A549 (cell line): ENCODE data around the gene APCDD1L. TPM values are rescaled to one million over a fixed set of nuclear protein-coding genes. Genes with fewer than 3 reads are reported as not detected.

Source experiments
- ATAC-seq, 2 experiments: fragments of 200-7000 bp in 1 of 2; fragments of >200 bp in 1 of 2; cut with Nextera tagmentation in 1 of 2; cut with Tn5 transposase in 1 of 2; 3 replicates each; pipeline versions ENCODE4 v1.8.0 to v1.9.1; 2018 to 2020; ENCODE audit warnings: mild to moderate bottlenecking in 1 of 2, moderate library complexity in 1 of 2
- CTCF ChIA-PET: fragments of 300-600 bp; sonication (Branson Sonifier 250); formaldehyde crosslinking; extraction: SDS; loops from one replicate; lab custom pipeline; 2021; ENCODE audit warnings: antibody characterized with exemption, inconsistent platforms; lab: Yijun Ruan, JAX
- POLR2A ChIA-PET: fragments of 350-600 bp; formaldehyde crosslinking; extraction: SDS; loops from one replicate; lab custom pipeline; 2021; ENCODE audit warnings: antibody characterized with exemption, inconsistent platforms; lab: Yijun Ruan, JAX
- DNase-seq, 2 experiments: peaks; one replicate each; pipeline versions ENCODE4 v3.0.0 to v3.0.0-alpha.2; 2011 to 2016; ENCODE audit warnings: low read depth in 1 of 2, low spot score in 1 of 2
- FAIRE-seq: peaks from 2 replicates; lab custom pipeline; 2011; peaks lifted over from hg19 to GRCh38; lab: Jason Lieb, UNC
- H3K27ac ChIP-seq, 2 experiments: fragments of >200 bp; sonication (Bioruptor Twin); formaldehyde crosslinking; 3 replicates each; pipeline ENCODE4 v1.5.1; 2016 to 2017
- H3K4me1 ChIP-seq: fragments of >200 bp; sonication (Bioruptor Twin); formaldehyde crosslinking; 3 replicates; pipeline ENCODE4 v1.6.1; 2016
- H3K4me2 ChIP-seq: fragments of >200 bp; sonication (Bioruptor Twin); formaldehyde crosslinking; 3 replicates; pipeline ENCODE4 v1.6.1; 2016
- H3K4me3 ChIP-seq: fragments of >200 bp; sonication (Bioruptor Twin); formaldehyde crosslinking; 3 replicates; pipeline ENCODE4 v1.5.1; 2016
- H3K9me3 ChIP-seq: fragments of >200 bp; sonication (Bioruptor Twin); formaldehyde crosslinking; 3 replicates; pipeline ENCODE4 v1.6.1; 2016
- CBX8 ChIP-seq: fragments of 200-600 bp; sonication (generic); IDR thresholded peaks from 2 replicates; pipeline ENCODE4 v1.6.1; 2016
- CEBPB ChIP-seq, 2 experiments: fragments of >200 bp in 1 of 2; sonication (Bioruptor Twin) in 1 of 2; formaldehyde crosslinking in 1 of 2; IDR thresholded peaks; 2 replicates each; pipeline ENCODE4 v1.6.1; 2012 to 2016
- CHD2 ChIP-seq: fragments of 150-350 bp; IDR thresholded peaks from 2 replicates; pipeline ENCODE4 v1.6.1; 2014; ENCODE audit warnings: low read length; ENCODE audit not compliant: partially characterized antibody
- EHMT2 ChIP-seq: fragments of 200-600 bp; sonication (generic); IDR thresholded peaks from 2 replicates; pipeline ENCODE4 v1.6.1; 2016; ENCODE audit warnings: antibody characterized with exemption, low read depth, mild to moderate bottlenecking, moderate library complexity
- ESRRA ChIP-seq: fragments of 150-350 bp; IDR thresholded peaks from 2 replicates; pipeline ENCODE4 v1.6.1; 2014; ENCODE audit warnings: mild to moderate bottlenecking, low read length, borderline replicate concordance
- FOSL2 ChIP-seq, 2 experiments: fragments of 450-650 bp in 1 of 2; fragments of >200 bp in 1 of 2; sonication (Bioruptor Twin) in 1 of 2; formaldehyde crosslinking; IDR thresholded peaks; 2 replicates each; pipeline versions ENCODE4 v1.5.0 to v1.6.1; 2016 to 2020; ENCODE audit warnings: mild to moderate bottlenecking in 1 of 2, moderate library complexity in 1 of 2
- FOXS1 ChIP-seq: fragments of 250-450 bp; sonication (Bioruptor Pico); IDR thresholded peaks from 2 replicates; pipeline ENCODE4 v1.5.0; 2020; ENCODE audit warnings: mild to moderate bottlenecking, moderate library complexity
- HEYL ChIP-seq: fragments of 250-450 bp; sonication (Bioruptor Pico); IDR thresholded peaks from 2 replicates; pipeline ENCODE4 v1.8.0; 2021; ENCODE audit warnings: mild to moderate bottlenecking, moderate library complexity
- HOXA7 ChIP-seq: fragments of 250-450 bp; sonication (Bioruptor Pico); IDR thresholded peaks from 2 replicates; pipeline ENCODE4 v1.5.0; 2020; ENCODE audit warnings: mild to moderate bottlenecking, moderate library complexity
- JUNB ChIP-seq: fragments of >200 bp; sonication (Bioruptor Twin); formaldehyde crosslinking; IDR thresholded peaks from 2 replicates; pipeline ENCODE4 v1.6.1; 2016
- KDM5A ChIP-seq: fragments of 200-600 bp; sonication (generic); IDR thresholded peaks from 2 replicates; pipeline ENCODE4 v1.6.1; 2016; ENCODE audit warnings: antibody characterized with exemption, mild to moderate bottlenecking
- MAFK ChIP-seq: fragments of 450-650 bp; IDR thresholded peaks from 2 replicates; pipeline ENCODE4 v1.6.1; 2014; ENCODE audit not compliant: partially characterized antibody
- MAZ ChIP-seq: fragments of 150-350 bp; IDR thresholded peaks from 2 replicates; pipeline ENCODE4 v1.6.1; 2014; ENCODE audit warnings: antibody characterized with exemption, low read depth, low read length, borderline replicate concordance
- PHF8 ChIP-seq: fragments of 200-600 bp; sonication (generic); IDR thresholded peaks from 2 replicates; pipeline ENCODE4 v1.6.1; 2016; ENCODE audit warnings: low read depth, mild to moderate bottlenecking, antibody characterized with exemption, moderate library complexity, borderline replicate concordance
- RAD21 ChIP-seq, 2 experiments: fragments of >200 bp in 1 of 2; sonication (Bioruptor Twin) in 1 of 2; formaldehyde crosslinking in 1 of 2; IDR thresholded peaks in 1 of 2; conservative IDR thresholded peaks in 1 of 2; 2 replicates in 1 of 2; 3 replicates in 1 of 2; pipeline ENCODE4 v1.6.1; 2012 to 2018; ENCODE audit warnings: inconsistent platforms in 1 of 2
- RARB ChIP-seq: fragments of 250-450 bp; sonication (Bioruptor Pico); IDR thresholded peaks from 2 replicates; pipeline ENCODE4 v1.8.0; 2021; ENCODE audit warnings: mild to moderate bottlenecking, moderate library complexity
- RFX5 ChIP-seq: fragments of 450-650 bp; IDR thresholded peaks from 2 replicates; pipeline ENCODE4 v1.7.1; 2014; ENCODE audit warnings: antibody characterized with exemption, mild to moderate bottlenecking, moderate library complexity
- SMC3 ChIP-seq: fragments of >200 bp; sonication (Bioruptor Twin); formaldehyde crosslinking; IDR thresholded peaks from 3 replicates; pipeline ENCODE4 v1.6.1; 2018; ENCODE audit warnings: inconsistent platforms
- ZNF302 ChIP-seq: fragments of 250-450 bp; sonication (Bioruptor Pico); IDR thresholded peaks from 2 replicates; pipeline ENCODE4 v1.9.0; 2021; ENCODE audit warnings: inconsistent platforms, mild to moderate bottlenecking, moderate library complexity
- WGBS: methylation state at CpG from one replicate; pipeline ENCODE4 v1.1.6; 2017; ENCODE audit errors: missing lambda C conversion rate; 5-methylcytosine and 5-hydroxymethylcytosine counted together
- polyA plus RNA-seq, 4 experiments: library from polyadenylated mRNA; depleted of rRNA in 3 of 4; stranded (reverse); fragments of >200 nt; fragmentation: RNase III in 1 of 4; extraction: RNeasy Plus Mini Kit Qiagen cat#74134 plus additional on column Dnase treatment in 1 of 4; gene quantifications; 2 replicates in 3 of 4; 3 replicates in 1 of 4; pipeline ENCODE4 v1.2.3, GENCODE V29; 2011 to 2017
- TF ChIP-seq, protein P1 (sequence below): IDR thresholded peaks from 2 replicates; pipeline ENCODE4 v1.6.1; 2012; ENCODE audit warnings: low read depth, borderline replicate concordance
- TF ChIP-seq, protein P2 (sequence below): fragments of 200-600 bp; sonication (generic); IDR thresholded peaks from 2 replicates; pipeline ENCODE4 v1.6.1; 2016; ENCODE audit warnings: antibody characterized with exemption, mild to moderate bottlenecking, moderate library complexity
- TF ChIP-seq, protein P3 (sequence below): fragments of >200 bp; sonication (Bioruptor Twin); formaldehyde crosslinking; IDR thresholded peaks from 3 replicates; pipeline ENCODE4 v1.6.1; 2016
- TF ChIP-seq, protein P4 (sequence below): fragments of >200 bp; sonication (Bioruptor Twin); formaldehyde crosslinking; IDR thresholded peaks from 2 replicates; pipeline ENCODE4 v1.6.1; 2016
- TF ChIP-seq, protein P5 (sequence below): fragments of >200 bp; sonication (Bioruptor Twin); formaldehyde crosslinking; IDR thresholded peaks from 3 replicates; pipeline ENCODE4 v1.5.1; 2016

APCDD1L gene
- polyA plus RNA-seq, 2 of the 4 experiments (the other 2 are of a cell fraction) = not detected

DNA sequence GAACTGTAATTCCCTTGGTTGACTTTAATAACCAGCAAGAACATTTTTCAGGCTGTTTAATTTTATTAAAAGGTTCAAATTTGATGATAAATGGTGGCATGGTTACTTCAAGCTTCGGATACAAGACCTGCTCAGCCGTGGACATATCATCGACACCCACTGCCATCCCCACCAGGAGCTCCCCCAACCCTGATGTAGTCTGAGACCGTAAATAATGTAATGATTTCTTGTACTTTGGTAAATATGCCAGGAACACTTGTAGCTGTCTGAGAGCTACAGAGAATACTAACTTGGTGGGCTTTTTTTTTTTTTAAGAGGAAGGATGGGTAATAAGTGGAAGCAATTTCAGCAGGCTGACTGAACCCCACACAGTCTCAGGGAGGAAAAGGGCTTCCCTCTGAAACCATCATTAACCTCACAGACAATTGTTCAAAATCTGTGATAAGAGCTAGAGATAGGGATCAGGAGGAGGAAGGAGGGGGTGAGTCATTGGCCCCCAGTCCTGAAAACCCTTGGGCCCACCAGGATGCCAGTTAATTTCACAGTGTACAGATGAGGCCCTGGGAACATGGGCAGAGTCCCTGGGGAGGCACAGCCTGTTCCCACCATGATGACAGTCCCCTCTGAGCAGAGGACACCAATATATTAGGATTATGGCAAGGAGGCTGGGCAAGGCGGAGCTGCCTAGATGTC, 56.0 kb downstream of the APCDD1L start:
- ChIA-PET CTCF (interaction anchor here (0.6 to 4.9 kb wide), 6 partner anchors 11 to 220 kb away, joined by 3 to 33 read pairs (median 3); partner anchors contain the start of gene STX16), POLR2A (no interaction called here)
- 83% methylated on average over 5 of the region's 5 CpGs for WGBS
- FAIRE-seq (no peak), DNase-seq (no peak), ATAC-seq (no peak)
- Histone ChIP-seq H3K4me3 (no peak overlapping the region), H3K9me3 (peaks cover 9% of the 10 kb centered on the region; the same call in 2 of the 3 replicates), H3K4me1 (no peaks in the 10 kb centered on the region), H3K27ac (no peak overlapping the region), H3K4me2 (no peak overlapping the region)
- TF ChIP-seq MAFK = no peak
- TF ChIP-seq, protein P1, sequence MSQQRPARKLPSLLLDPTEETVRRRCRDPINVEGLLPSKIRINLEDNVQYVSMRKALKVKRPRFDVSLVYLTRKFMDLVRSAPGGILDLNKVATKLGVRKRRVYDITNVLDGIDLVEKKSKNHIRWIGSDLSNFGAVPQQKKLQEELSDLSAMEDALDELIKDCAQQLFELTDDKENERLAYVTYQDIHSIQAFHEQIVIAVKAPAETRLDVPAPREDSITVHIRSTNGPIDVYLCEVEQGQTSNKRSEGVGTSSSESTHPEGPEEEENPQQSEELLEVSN = no peak
- no peak for TF ChIP-seq FOXS1 (CRISPR knock-in tag)
- TF ChIP-seq MAZ = no peak
- no peak for TF ChIP-seq EHMT2
- no peak for TF ChIP-seq HOXA7 (CRISPR knock-in tag)
- TF ChIP-seq, protein P2, sequence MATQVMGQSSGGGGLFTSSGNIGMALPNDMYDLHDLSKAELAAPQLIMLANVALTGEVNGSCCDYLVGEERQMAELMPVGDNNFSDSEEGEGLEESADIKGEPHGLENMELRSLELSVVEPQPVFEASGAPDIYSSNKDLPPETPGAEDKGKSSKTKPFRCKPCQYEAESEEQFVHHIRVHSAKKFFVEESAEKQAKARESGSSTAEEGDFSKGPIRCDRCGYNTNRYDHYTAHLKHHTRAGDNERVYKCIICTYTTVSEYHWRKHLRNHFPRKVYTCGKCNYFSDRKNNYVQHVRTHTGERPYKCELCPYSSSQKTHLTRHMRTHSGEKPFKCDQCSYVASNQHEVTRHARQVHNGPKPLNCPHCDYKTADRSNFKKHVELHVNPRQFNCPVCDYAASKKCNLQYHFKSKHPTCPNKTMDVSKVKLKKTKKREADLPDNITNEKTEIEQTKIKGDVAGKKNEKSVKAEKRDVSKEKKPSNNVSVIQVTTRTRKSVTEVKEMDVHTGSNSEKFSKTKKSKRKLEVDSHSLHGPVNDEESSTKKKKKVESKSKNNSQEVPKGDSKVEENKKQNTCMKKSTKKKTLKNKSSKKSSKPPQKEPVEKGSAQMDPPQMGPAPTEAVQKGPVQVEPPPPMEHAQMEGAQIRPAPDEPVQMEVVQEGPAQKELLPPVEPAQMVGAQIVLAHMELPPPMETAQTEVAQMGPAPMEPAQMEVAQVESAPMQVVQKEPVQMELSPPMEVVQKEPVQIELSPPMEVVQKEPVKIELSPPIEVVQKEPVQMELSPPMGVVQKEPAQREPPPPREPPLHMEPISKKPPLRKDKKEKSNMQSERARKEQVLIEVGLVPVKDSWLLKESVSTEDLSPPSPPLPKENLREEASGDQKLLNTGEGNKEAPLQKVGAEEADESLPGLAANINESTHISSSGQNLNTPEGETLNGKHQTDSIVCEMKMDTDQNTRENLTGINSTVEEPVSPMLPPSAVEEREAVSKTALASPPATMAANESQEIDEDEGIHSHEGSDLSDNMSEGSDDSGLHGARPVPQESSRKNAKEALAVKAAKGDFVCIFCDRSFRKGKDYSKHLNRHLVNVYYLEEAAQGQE = no peak
- TF ChIP-seq HEYL = no peak
- TF ChIP-seq, protein P3, sequence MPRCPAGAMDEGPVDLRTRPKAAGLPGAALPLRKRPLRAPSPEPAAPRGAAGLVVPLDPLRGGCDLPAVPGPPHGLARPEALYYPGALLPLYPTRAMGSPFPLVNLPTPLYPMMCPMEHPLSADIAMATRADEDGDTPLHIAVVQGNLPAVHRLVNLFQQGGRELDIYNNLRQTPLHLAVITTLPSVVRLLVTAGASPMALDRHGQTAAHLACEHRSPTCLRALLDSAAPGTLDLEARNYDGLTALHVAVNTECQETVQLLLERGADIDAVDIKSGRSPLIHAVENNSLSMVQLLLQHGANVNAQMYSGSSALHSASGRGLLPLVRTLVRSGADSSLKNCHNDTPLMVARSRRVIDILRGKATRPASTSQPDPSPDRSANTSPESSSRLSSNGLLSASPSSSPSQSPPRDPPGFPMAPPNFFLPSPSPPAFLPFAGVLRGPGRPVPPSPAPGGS = no peak
- no peak for TF ChIP-seq RARB (CRISPR knock-in tag)
- TF ChIP-seq CHD2 = no peak

DNA sequence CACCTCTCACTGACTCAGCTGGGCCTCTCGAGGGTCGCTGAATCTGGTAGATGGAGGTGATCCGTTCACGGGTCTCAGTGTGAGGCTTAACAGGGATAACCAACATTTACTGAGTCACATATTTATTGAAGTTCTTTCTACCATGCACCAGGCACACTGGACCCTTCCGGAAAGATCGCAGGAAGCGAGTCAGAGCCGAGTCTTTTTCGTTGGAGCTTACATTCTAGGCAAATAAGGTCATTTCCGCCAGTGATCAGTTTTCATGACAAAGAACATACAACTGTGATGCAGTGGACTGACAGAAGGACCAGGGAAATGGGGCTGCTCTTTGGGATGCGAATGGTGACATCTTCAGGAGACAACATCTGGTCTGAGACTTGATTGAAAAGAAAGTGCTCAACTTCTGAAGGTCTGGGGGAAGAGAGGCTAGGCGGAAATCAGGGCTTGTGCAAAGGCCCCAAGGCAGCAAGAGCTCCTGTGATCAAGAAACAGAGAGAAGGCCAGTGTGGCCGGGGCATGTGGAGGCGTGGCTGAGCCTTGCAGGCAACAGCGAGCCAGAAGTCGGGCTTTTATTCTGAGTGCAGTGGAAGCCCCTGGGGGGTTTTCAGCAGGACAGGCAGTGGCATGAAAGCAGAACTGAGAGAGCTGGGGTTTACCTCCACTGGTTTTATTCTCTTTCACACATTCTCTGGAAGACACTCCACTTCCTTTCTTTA, 56.7 kb downstream of the APCDD1L start:
- Histone ChIP-seq H3K27ac (no peak overlapping the region), H3K4me1 (no peaks in the 10 kb centered on the region), H3K4me2 (no peak overlapping the region), H3K9me3 (peaks cover 12% of the 10 kb centered on the region; the same call in 2 of the 3 replicates), H3K4me3 (no peak overlapping the region)
- ATAC-seq (no peak), FAIRE-seq (no peak), DNase-seq (no peak)
- ChIA-PET CTCF (interaction anchor here (0.6 to 4.9 kb wide), 3 partner anchors 11 to 14 kb away, joined by 3 to 33 read pairs (median 3); no protein-coding TSS in a partner anchor), POLR2A (no interaction called here)
- 85% methylated on average over 16 of the region's 16 CpGs for WGBS
- TF ChIP-seq, protein P4, sequence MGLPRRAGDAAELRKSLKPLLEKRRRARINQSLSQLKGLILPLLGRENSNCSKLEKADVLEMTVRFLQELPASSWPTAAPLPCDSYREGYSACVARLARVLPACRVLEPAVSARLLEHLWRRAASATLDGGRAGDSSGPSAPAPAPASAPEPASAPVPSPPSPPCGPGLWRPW = no peak
- no peak for TF ChIP-seq FOSL2 (IDR thresholded peaks at IDR 0.05)
- TF ChIP-seq FOSL2 (CRISPR knock-in tag; IDR thresholded peaks at IDR 0.05) = no peak
- TF ChIP-seq, protein P5, sequence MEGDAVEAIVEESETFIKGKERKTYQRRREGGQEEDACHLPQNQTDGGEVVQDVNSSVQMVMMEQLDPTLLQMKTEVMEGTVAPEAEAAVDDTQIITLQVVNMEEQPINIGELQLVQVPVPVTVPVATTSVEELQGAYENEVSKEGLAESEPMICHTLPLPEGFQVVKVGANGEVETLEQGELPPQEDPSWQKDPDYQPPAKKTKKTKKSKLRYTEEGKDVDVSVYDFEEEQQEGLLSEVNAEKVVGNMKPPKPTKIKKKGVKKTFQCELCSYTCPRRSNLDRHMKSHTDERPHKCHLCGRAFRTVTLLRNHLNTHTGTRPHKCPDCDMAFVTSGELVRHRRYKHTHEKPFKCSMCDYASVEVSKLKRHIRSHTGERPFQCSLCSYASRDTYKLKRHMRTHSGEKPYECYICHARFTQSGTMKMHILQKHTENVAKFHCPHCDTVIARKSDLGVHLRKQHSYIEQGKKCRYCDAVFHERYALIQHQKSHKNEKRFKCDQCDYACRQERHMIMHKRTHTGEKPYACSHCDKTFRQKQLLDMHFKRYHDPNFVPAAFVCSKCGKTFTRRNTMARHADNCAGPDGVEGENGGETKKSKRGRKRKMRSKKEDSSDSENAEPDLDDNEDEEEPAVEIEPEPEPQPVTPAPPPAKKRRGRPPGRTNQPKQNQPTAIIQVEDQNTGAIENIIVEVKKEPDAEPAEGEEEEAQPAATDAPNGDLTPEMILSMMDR = no peak
- no peak for TF ChIP-seq JUNB
- TF ChIP-seq KDM5A = no peak
- TF ChIP-seq ESRRA = no peak
- TF ChIP-seq, protein P2 = no peak
- TF ChIP-seq RFX5 = no peak
- TF ChIP-seq ZNF302 = no peak
- no peak for TF ChIP-seq CBX8
- TF ChIP-seq SMC3 = no peak
- TF ChIP-seq CEBPB (IDR thresholded peaks at IDR 0.05) = no peak
- no peak for TF ChIP-seq PHF8
- TF ChIP-seq RAD21 (conservative IDR thresholded peaks at IDR 0.05 in 1 of 2, IDR thresholded peaks at IDR 0.05 in 1 of 2) = no peak
